OCI-LY1 (cell line): Measurements from ENCODE around the gene KCNH6.

Source experiments
- H2AFZ ChIP-seq: fragments of 200-600 bp; sonication (generic), shearing (Covaris generic); 2 replicates; pipeline ENCODE4 v1.6.0; 2014; ENCODE audit warnings: antibody characterized with exemption, mild to moderate bottlenecking, low read length
- H3F3A ChIP-seq: fragments of 200-600 bp; sonication (generic), shearing (Covaris generic); 2 replicates; pipeline ENCODE4 v1.6.0; 2014; ENCODE audit warnings: mild to moderate bottlenecking, antibody characterized with exemption, low read length, moderate library complexity; ENCODE audit not compliant: insufficient read depth
- H3K27ac ChIP-seq: fragments of 200-600 bp; sonication (generic); 2 replicates; pipeline ENCODE4 v1.5.1; 2014; ENCODE audit warnings: low read length, mixed run types, mild to moderate bottlenecking, low read depth; ENCODE audit not compliant: poor library complexity, severe bottlenecking
- H3K27me3 ChIP-seq: fragments of 200-600 bp; sonication (generic); 2 replicates; pipeline ENCODE4 v1.6.0; 2014; ENCODE audit warnings: antibody characterized with exemption, mild to moderate bottlenecking, low read length, moderate library complexity; ENCODE audit not compliant: insufficient read depth
- H3K36me3 ChIP-seq: fragments of 200-600 bp; sonication (generic); 2 replicates; pipeline ENCODE4 v1.6.1; 2014; ENCODE audit warnings: mild to moderate bottlenecking, antibody characterized with exemption, low read length, moderate library complexity, mixed read lengths; ENCODE audit not compliant: insufficient read depth
- H3K4me1 ChIP-seq: fragments of 200-600 bp; sonication (generic); 2 replicates; pipeline ENCODE4 v1.5.1; 2014; ENCODE audit warnings: mild to moderate bottlenecking, low read length, moderate library complexity; ENCODE audit not compliant: insufficient read depth, severe bottlenecking
- H3K4me2 ChIP-seq: fragments of 200-600 bp; sonication (generic), shearing (Covaris generic); 2 replicates; pipeline ENCODE4 v1.6.1; 2014; ENCODE audit warnings: low read length
- H3K4me3 ChIP-seq: fragments of 200-600 bp; sonication (generic); 2 replicates; pipeline ENCODE4 v1.5.1; 2014; ENCODE audit warnings: low read length, low read depth, mild to moderate bottlenecking, mixed read lengths; ENCODE audit not compliant: poor library complexity, severe bottlenecking
- H3K79me2 ChIP-seq: fragments of 200-600 bp; shearing (Covaris generic); 2 replicates; pipeline ENCODE4 v1.6.1; 2016; ENCODE audit warnings: mixed run types, low read length, mixed read lengths; ENCODE audit not compliant: insufficient read depth
- H3K9ac ChIP-seq: fragments of 200-600 bp; sonication (generic), shearing (Covaris generic); 2 replicates; pipeline ENCODE4 v1.6.1; 2014; ENCODE audit warnings: mild to moderate bottlenecking, low read length, mixed read lengths
- H3K9me2 ChIP-seq: fragments of 200-600 bp; sonication (generic), shearing (Covaris generic); 2 replicates; pipeline ENCODE4 v1.6.1; 2014; ENCODE audit warnings: low read depth, mild to moderate bottlenecking, low read length, mixed read lengths
- H3K9me3 ChIP-seq: fragments of 200-600 bp; shearing (Covaris generic); 2 replicates; pipeline ENCODE4 v1.6.1; 2014; ENCODE audit warnings: low read length, mixed read lengths
- H4K20me1 ChIP-seq: fragments of 200-600 bp; sonication (generic), shearing (Covaris generic); 2 replicates; pipeline ENCODE4 v1.6.0; 2016; ENCODE audit warnings: mild to moderate bottlenecking, low read length; ENCODE audit not compliant: insufficient read depth
- EZH2 ChIP-seq: fragments of 200-600 bp; sonication (generic), shearing (Covaris generic); IDR thresholded peaks from 2 replicates; pipeline ENCODE4 v1.8.0; 2017; ENCODE audit warnings: borderline replicate concordance, mixed run types, mild to moderate bottlenecking, antibody characterized with exemption, low read length, moderate library complexity, mixed read lengths
- TF ChIP-seq, protein P1 (sequence below): fragments of 200-600 bp; sonication (generic), shearing (Covaris generic); IDR thresholded peaks from 2 replicates; pipeline ENCODE4 v1.5.1; 2017; ENCODE audit warnings: mild to moderate bottlenecking, antibody characterized with exemption, low read length, moderate library complexity, mixed read lengths

Gene KCNH6

DNA sequence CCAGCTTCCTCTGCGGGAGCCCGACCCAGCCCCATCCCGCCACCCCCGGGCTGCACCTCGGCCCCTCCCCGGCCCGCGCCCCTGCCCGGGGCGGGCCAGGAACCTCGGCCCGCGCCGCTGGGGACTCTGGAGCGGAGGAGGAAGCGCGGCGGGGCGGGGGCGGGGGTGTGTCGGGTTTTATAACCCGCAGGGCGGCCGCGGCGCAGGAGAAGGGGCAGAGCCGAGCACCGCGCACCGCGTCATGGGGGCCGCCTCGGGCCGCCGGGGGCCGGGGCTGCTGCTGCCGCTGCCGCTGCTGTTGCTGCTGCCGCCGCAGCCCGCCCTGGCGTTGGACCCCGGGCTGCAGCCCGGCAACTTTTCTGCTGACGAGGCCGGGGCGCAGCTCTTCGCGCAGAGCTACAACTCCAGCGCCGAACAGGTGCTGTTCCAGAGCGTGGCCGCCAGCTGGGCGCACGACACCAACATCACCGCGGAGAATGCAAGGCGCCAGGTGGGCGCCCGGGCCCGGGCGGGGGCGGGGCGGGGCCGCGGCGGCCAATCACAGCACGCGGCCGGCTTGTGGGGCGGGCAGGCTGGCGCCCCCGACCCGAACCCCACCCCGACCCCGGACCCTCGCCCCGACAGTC is 46.2 kb upstream of the KCNH6 start, which contains the start of gene ACE:
ACE (plus strand) TSS at position 208 of the 626 bp plus-strand sequence; CDS start at position 242, 34 bp downstream.
- Histone ChIP-seq H3K4me3 (peak within 1 kb of the TSS; percentile 46), H4K20me1 (no peaks in the 10 kb centered on the region), H3K27ac (no peak within 1 kb of the TSS), H3K79me2 (no peaks in the 10 kb centered on the region), H3K9me2 (no peaks in the 10 kb centered on the region), H3K4me2 (peak within 1 kb of the TSS; percentile 52), H3K4me1 (peaks cover 19% of the 10 kb centered on the region), H3K9me3 (no peaks in the 10 kb centered on the region), H3K9ac (no peak within 1 kb of the TSS), H3K36me3 (no peaks in the 10 kb centered on the region), H3K27me3 (peaks cover 15% of the 10 kb centered on the region; the same call in 1 of the 2 replicates), H2AFZ (no peak within 1 kb of the TSS), H3F3A (no peaks in the 10 kb centered on the region)
- TF ChIP-seq, protein P1, sequence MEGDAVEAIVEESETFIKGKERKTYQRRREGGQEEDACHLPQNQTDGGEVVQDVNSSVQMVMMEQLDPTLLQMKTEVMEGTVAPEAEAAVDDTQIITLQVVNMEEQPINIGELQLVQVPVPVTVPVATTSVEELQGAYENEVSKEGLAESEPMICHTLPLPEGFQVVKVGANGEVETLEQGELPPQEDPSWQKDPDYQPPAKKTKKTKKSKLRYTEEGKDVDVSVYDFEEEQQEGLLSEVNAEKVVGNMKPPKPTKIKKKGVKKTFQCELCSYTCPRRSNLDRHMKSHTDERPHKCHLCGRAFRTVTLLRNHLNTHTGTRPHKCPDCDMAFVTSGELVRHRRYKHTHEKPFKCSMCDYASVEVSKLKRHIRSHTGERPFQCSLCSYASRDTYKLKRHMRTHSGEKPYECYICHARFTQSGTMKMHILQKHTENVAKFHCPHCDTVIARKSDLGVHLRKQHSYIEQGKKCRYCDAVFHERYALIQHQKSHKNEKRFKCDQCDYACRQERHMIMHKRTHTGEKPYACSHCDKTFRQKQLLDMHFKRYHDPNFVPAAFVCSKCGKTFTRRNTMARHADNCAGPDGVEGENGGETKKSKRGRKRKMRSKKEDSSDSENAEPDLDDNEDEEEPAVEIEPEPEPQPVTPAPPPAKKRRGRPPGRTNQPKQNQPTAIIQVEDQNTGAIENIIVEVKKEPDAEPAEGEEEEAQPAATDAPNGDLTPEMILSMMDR: no peak
- no peak for TF ChIP-seq EZH2

DNA sequence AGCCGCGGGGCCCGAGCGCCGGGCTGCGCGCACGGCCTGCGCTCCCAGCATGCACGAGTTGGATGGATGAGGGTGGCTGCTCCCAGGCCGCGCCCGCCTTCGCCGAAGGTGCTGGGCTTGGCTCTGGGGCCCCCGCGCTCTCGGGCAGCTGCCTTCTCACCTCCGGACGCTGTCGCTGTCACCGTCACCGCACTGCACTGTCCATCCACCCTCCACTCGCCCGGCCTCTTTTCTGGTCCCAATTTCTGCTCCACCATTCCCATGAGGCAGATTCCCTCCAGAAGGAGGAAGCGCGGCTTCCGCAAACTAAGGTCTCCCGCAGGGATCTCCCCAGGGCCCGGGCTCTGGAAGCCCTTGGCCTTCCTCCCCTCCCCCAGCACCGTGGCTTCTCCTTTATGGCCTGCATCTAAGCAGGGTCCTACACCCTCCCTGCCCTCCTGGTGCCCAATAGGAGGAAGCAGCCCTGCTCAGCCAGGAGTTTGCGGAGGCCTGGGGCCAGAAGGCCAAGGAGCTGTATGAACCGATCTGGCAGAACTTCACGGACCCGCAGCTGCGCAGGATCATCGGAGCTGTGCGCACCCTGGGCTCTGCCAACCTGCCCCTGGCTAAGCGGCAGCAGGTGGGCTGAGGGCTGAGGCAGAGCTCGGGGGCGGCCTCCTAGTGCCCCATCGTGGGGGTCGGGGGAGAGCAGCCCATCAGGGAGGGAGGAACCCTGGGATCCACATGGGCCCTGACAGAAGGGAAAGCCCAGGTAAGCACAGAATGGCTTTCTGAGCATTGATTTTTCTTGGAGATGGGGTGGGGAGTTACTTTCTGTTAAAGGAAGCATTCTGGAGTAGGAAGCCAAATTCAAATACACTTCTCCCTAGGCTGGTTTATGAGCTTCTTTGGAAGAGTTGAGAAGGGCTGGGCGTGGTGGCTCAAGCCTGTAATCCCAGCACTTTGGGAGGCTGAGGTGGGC is 45.4 kb upstream of the KCNH6 start:
- Histone ChIP-seq H3K9me2 (no peaks in the 10 kb centered on the region), H3K79me2 (no peaks in the 10 kb centered on the region), H3K9ac (no peak overlapping the region), H3K4me1 (peaks cover 19% of the 10 kb centered on the region), H3K27ac (no peak overlapping the region), H2AFZ (no peak overlapping the region), H4K20me1 (no peaks in the 10 kb centered on the region), H3F3A (no peaks in the 10 kb centered on the region), H3K27me3 (peaks cover 15% of the 10 kb centered on the region; the same call in 1 of the 2 replicates), H3K4me2 (peak overlapping the region; percentile 52; the same call in 1 of the 2 replicates), H3K9me3 (no peaks in the 10 kb centered on the region), H3K4me3 (peak overlapping the region; percentile 21), H3K36me3 (no peaks in the 10 kb centered on the region)
- TF ChIP-seq, protein P1: no peak
- TF ChIP-seq EZH2: no peak

DNA sequence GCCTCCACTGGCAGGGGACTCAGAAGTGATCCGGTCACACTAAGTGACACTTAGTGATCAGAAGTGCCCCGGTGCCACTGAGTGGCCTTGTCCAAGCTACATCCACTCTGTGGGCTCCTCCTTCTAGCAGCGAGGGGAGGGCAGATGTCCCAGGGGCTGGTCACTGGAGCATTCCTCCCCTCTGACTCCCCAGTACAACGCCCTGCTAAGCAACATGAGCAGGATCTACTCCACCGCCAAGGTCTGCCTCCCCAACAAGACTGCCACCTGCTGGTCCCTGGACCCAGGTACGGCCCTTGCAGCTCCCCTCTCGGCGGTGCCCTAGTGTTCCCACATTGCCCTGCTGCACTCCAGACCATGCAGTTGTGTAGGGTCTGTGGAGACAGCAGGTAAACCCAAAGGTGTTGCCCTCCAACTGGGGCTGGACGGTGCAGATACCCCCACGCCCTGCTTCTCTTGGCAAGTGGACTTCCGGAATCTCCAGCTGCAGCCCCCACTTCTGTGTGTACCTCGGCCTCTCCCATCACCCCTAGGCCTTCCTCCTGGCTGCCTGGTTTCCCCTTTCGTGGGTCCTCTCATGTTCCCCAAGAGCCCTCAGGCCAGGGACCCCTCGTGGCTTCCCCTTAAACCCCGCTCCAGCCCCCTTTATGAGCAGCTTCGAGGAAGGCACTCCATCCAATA is 44.2 kb upstream of the KCNH6 start:
- no peak for TF ChIP-seq EZH2
- TF ChIP-seq, protein P1: peak; percentile 85
- Histone ChIP-seq H3K36me3 (no peaks in the 10 kb centered on the region), H3K79me2 (no peaks in the 10 kb centered on the region), H4K20me1 (no peaks in the 10 kb centered on the region), H3K27ac (no peak overlapping the region), H3K4me3 (no peak overlapping the region), H3K9ac (no peak overlapping the region), H3K9me3 (no peaks in the 10 kb centered on the region), H3K4me1 (peaks cover 19% of the 10 kb centered on the region), H2AFZ (no peak overlapping the region), H3F3A (no peaks in the 10 kb centered on the region), H3K4me2 (no peak overlapping the region), H3K9me2 (no peaks in the 10 kb centered on the region), H3K27me3 (peaks cover 15% of the 10 kb centered on the region; the same call in 1 of the 2 replicates)
